CMK (cell line): ENCODE data around the gene USH1C.

Experiments used
- DNase-seq: peaks from one replicate; pipeline ENCODE4 v3.0.0-alpha.2; 2010; ENCODE audit warnings: low read depth

The USH1C gene

GRCh38 chr11:17544181-17544622 lies at the start of gene USH1C:
USH1C (minus strand) TSS chr11:17544416; CDS start chr11:17544307, 109 bp downstream.
- DNase-seq: no peak

- DNase-seq: no peak
Observed at GRCh38 chr11:17593466-17594245, 49.4 kb upstream of the USH1C start.

- no peak for DNase-seq
Observed at GRCh38 chr11:17591293-17591692, 47.1 kb upstream of the USH1C start.

GRCh38 chr11:17590463-17590862 lies 46.2 kb upstream of the USH1C start:
- DNase-seq: no peak

- no peak for DNase-seq
Observed at GRCh38 chr11:17588721-17589120, 44.5 kb upstream of the USH1C start.

GRCh38 chr11:17588166-17588565 lies 44.0 kb upstream of the USH1C start:
- no peak for DNase-seq

GRCh38 chr11:17585911-17586695 lies 41.9 kb upstream of the USH1C start:
- no peak for DNase-seq

GRCh38 chr11:17581732-17582053 lies 37.5 kb upstream of the USH1C start:
- no peak for DNase-seq

GRCh38 chr11:17581036-17581731 lies 37.0 kb upstream of the USH1C start:
- DNase-seq: no peak

GRCh38 chr11:17580271-17580670 lies 36.1 kb upstream of the USH1C start:
- no peak for DNase-seq

GRCh38 chr11:17579451-17579850 lies 35.2 kb upstream of the USH1C start:
- no peak for DNase-seq

GRCh38 chr11:17578958-17579357 lies 34.7 kb upstream of the USH1C start:
- DNase-seq: no peak

- no peak for DNase-seq
Observed at GRCh38 chr11:17578296-17578695, 34.1 kb upstream of the USH1C start.

GRCh38 chr11:17575431-17576425 lies 31.5 kb upstream of the USH1C start:
- DNase-seq: no peak

GRCh38 chr11:17574141-17575091 lies 30.2 kb upstream of the USH1C start:
- no peak for DNase-seq

- DNase-seq: no peak
Observed at GRCh38 chr11:17573526-17573925, 29.3 kb upstream of the USH1C start.

GRCh38 chr11:17572791-17573460 lies 28.7 kb upstream of the USH1C start:
- DNase-seq: no peak

- DNase-seq: peak; percentile 24
Observed at GRCh38 chr11:17572359-17572690, 28.1 kb upstream of the USH1C start.

GRCh38 chr11:17571431-17572358 lies 27.5 kb upstream of the USH1C start:
- DNase-seq: no peak
